Measurements from ENCODE around the gene KCNQ2. TPM values are rescaled to one million over a fixed set of nuclear protein-coding genes. Genes with fewer than 3 reads are reported as not detected.

Gene KCNQ2
- total and polyA plus RNA-seq, 4 donors, result not detected

- H3K36me3 ChIP-seq (ENCODE audit: control insufficient read depth in 4 of 4, insufficient read depth in 3 of 4, low read depth in 1 of 4, low read length in 3 of 4), result no peaks in the 10 kb centered on the region
- TF ChIP-seq REST (IDR thresholded peaks at IDR 0.05) (no peak), MAX (IDR thresholded peaks at IDR 0.05) (no peak), TAF1 (conservative IDR thresholded peaks at IDR 0.05) (no peak), CTCF (IDR thresholded peaks at IDR 0.05; ENCODE audit: low read depth, low read length, missing input control) (no peak)
- H3K27me3 ChIP-seq (ENCODE audit: control insufficient read depth in 4 of 4, insufficient read depth in 4 of 4, low read length in 3 of 4), result peaks cover 0 to 7% (median 0%) of the 10 kb centered on the region in 4 donors
- H3K27ac ChIP-seq (ENCODE audit: low read depth in 1 of 2, low read length in 2 of 2), result no peak overlapping the region
- WGBS, result 91% methylated on average over 25 of the region's 25 CpGs
- no peak for DNase-seq (ENCODE audit: low spot score)
- H3K4me3 ChIP-seq (ENCODE audit: low read depth in 1 of 3, low read length in 3 of 3), result no peak overlapping the region
- H3K9me3 ChIP-seq (ENCODE audit: control insufficient read depth in 4 of 4, low read length in 3 of 4), result no peaks in the 10 kb centered on the region
- H3K9ac ChIP-seq (ENCODE audit: low read depth in 1 of 2, low read length in 2 of 2), result no peak overlapping the region
- H3K4me1 ChIP-seq (ENCODE audit: control insufficient read depth in 4 of 4, insufficient read depth in 4 of 4, low read length in 3 of 4), result no peaks in the 10 kb centered on the region
These were observed 47.8 kb downstream of the KCNQ2 start for GRCh38 chr20:63424613-63425012.

- Histone ChIP-seq H3K9me3 (ENCODE audit: control insufficient read depth in 4 of 4, low read length in 3 of 4) (no peaks in the 10 kb centered on the region), H3K4me1 (ENCODE audit: control insufficient read depth in 4 of 4, insufficient read depth in 4 of 4, low read length in 3 of 4) (no peaks in the 10 kb centered on the region), H3K27me3 (ENCODE audit: control insufficient read depth in 4 of 4, insufficient read depth in 4 of 4, low read length in 3 of 4) (peaks cover 0 to 7% (median 0%) of the 10 kb centered on the region in 4 donors), H3K4me3 (ENCODE audit: low read depth in 1 of 3, low read length in 3 of 3) (no peak overlapping the region), H3K36me3 (ENCODE audit: control insufficient read depth in 4 of 4, insufficient read depth in 3 of 4, low read depth in 1 of 4, low read length in 3 of 4) (no peaks in the 10 kb centered on the region), H3K9ac (ENCODE audit: low read depth in 1 of 2, low read length in 2 of 2) (no peak overlapping the region), H3K27ac (ENCODE audit: low read depth in 1 of 2, low read length in 2 of 2) (no peak overlapping the region)
- TF ChIP-seq CTCF (IDR thresholded peaks at IDR 0.05; ENCODE audit: low read depth, low read length, missing input control), result no peak
- TF ChIP-seq ZBTB33 (IDR thresholded peaks at IDR 0.05), result no peak
- TF ChIP-seq YY1 (IDR thresholded peaks at IDR 0.05), result no peak
- TF ChIP-seq FOXA1 (IDR thresholded peaks at IDR 0.05), result no peak
- TF ChIP-seq TAF1 (conservative IDR thresholded peaks at IDR 0.05), result no peak
- no peak for TF ChIP-seq ATF3 (IDR thresholded peaks at IDR 0.05)
- DNase-seq (ENCODE audit: low spot score), result no peak
- 71% methylated on average over 21 of the region's 21 CpGs for WGBS
These were observed 48.7 kb downstream of the KCNQ2 start for GRCh38 chr20:63423751-63424150.
